WTC11 (cell line): ENCODE measurements around the gene GCDH. TPM values are rescaled to one million over a fixed set of nuclear protein-coding genes. Genes with fewer than 3 reads are reported as not detected.
A peak's percentile ranks its signal among the peaks of the same experiment; 100 is the strongest.

Experiments used
- ATAC-seq: fragments of 200-7000 bp; cut with Tn5 transposase; 2 replicates; pipeline ENCODE4 v1.10.0; 2021; ENCODE audit warnings: mild to moderate bottlenecking, moderate library complexity
- CTCF ChIA-PET: fragments of 300-600 bp; sonication (Branson Sonifier 250); formaldehyde crosslinking; loops from one replicate; lab custom pipeline; 2021; ENCODE audit warnings: antibody characterized with exemption; lab: Charles Lee
- POLR2A ChIA-PET: fragments of 350-600 bp; sonication (Branson Sonifier 250); formaldehyde crosslinking; loops from one replicate; lab custom pipeline; 2021; ENCODE audit warnings: antibody characterized with exemption; lab: Charles Lee
- DNase-seq: peaks from one replicate; pipeline ENCODE4 v3.0.0; 2021; ENCODE audit warnings: low spot score
- H3K27ac Mint-ChIP-seq: 2 replicates; pipeline ENCODE4 v1.8.0; 2021; ENCODE audit warnings: mixed read lengths
- H3K27me3 Mint-ChIP-seq: 2 replicates; pipeline ENCODE4 v1.8.0; 2021; ENCODE audit warnings: low read depth, mild to moderate bottlenecking, moderate library complexity, mixed read lengths
- H3K36me3 Mint-ChIP-seq: 2 replicates; pipeline ENCODE4 v1.8.0; 2021; ENCODE audit warnings: mixed read lengths
- H3K4me1 Mint-ChIP-seq: 2 replicates; pipeline ENCODE4 v1.8.0; 2022; ENCODE audit warnings: mixed read lengths
- H3K4me3 Mint-ChIP-seq: 2 replicates; pipeline ENCODE4 v1.8.0; 2021; ENCODE audit warnings: mild to moderate bottlenecking, moderate library complexity, mixed read lengths
- H3K9me3 Mint-ChIP-seq: 2 replicates; pipeline ENCODE4 v1.8.0; 2021; ENCODE audit warnings: mixed read lengths
- CREM ChIP-seq: sonication (generic); formaldehyde crosslinking; IDR thresholded peaks from 2 replicates; pipeline ENCODE4 v1.8.1; 2022; ENCODE audit warnings: mild to moderate bottlenecking, missing genetic modification reagents, moderate library complexity
- FOXP1 ChIP-seq: sonication (generic); formaldehyde crosslinking; IDR thresholded peaks from 2 replicates; pipeline ENCODE4 v1.8.0; 2022; ENCODE audit warnings: missing genetic modification reagents, mild to moderate bottlenecking, moderate library complexity, borderline replicate concordance
- JAZF1 ChIP-seq: fragments of 250-450 bp; sonication (Bioruptor Pico); IDR thresholded peaks from 2 replicates; pipeline ENCODE4 v1.9.0; 2021; ENCODE audit warnings: moderate library complexity, mild to moderate bottlenecking, inconsistent platforms
- JUN ChIP-seq: sonication (generic); formaldehyde crosslinking; IDR thresholded peaks from 2 replicates; pipeline ENCODE4 v1.8.0; 2023; ENCODE audit warnings: mild to moderate bottlenecking, missing genetic modification reagents
- MXD4 ChIP-seq: fragments of 250-450 bp; sonication (Bioruptor Pico); IDR thresholded peaks from 2 replicates; pipeline ENCODE4 v1.8.0; 2021; ENCODE audit warnings: mild to moderate bottlenecking, moderate library complexity, borderline replicate concordance
- MYBL2 ChIP-seq: sonication (generic); formaldehyde crosslinking; IDR thresholded peaks from 2 replicates; pipeline ENCODE4 v1.8.1; 2023; ENCODE audit warnings: mild to moderate bottlenecking, moderate library complexity, missing genetic modification reagents
- NFATC4 ChIP-seq: fragments of 250-450 bp; sonication (Bioruptor Pico); IDR thresholded peaks from 2 replicates; pipeline ENCODE4 v1.9.0; 2021; ENCODE audit warnings: mild to moderate bottlenecking
- PRDM15 ChIP-seq: sonication (generic); formaldehyde crosslinking; IDR thresholded peaks from 2 replicates; pipeline ENCODE4 v1.8.0; 2022; ENCODE audit warnings: missing genetic modification reagents
- PREB ChIP-seq: sonication (generic); formaldehyde crosslinking; IDR thresholded peaks from 2 replicates; pipeline ENCODE4 v1.8.1; 2022; ENCODE audit warnings: mild to moderate bottlenecking, missing genetic modification reagents, moderate library complexity, borderline replicate concordance
- SMAD4 ChIP-seq: sonication (generic); formaldehyde crosslinking; IDR thresholded peaks from 2 replicates; pipeline ENCODE4 v1.8.0; 2022; ENCODE audit warnings: mild to moderate bottlenecking, missing genetic modification reagents
- USF1 ChIP-seq: sonication (generic); formaldehyde crosslinking; IDR thresholded peaks from 2 replicates; pipeline ENCODE4 v1.8.0; 2022; ENCODE audit warnings: mild to moderate bottlenecking, missing genetic modification reagents
- ZBTB43 ChIP-seq: sonication (generic); formaldehyde crosslinking; IDR thresholded peaks from 2 replicates; pipeline ENCODE4 v1.8.1; 2023; ENCODE audit warnings: mild to moderate bottlenecking, missing genetic modification reagents
- ZNF121 ChIP-seq: sonication (generic); formaldehyde crosslinking; IDR thresholded peaks from 2 replicates; pipeline ENCODE4 v1.8.0; 2023; ENCODE audit warnings: missing genetic modification reagents
- ZNF263 ChIP-seq: sonication (generic); formaldehyde crosslinking; IDR thresholded peaks from 2 replicates; pipeline ENCODE4 v1.8.1; 2022; ENCODE audit warnings: low read depth, mild to moderate bottlenecking, moderate library complexity, missing genetic modification reagents
- ZNF416 ChIP-seq: fragments of 250-450 bp; sonication (Bioruptor Pico); IDR thresholded peaks from 2 replicates; pipeline ENCODE4 v1.9.0; 2021; ENCODE audit warnings: mild to moderate bottlenecking, inconsistent platforms
- ZNF423 ChIP-seq: fragments of 250-450 bp; sonication (Bioruptor Pico); IDR thresholded peaks from 2 replicates; pipeline ENCODE4 v2.1.2; 2022; ENCODE audit warnings: mild to moderate bottlenecking, moderate library complexity
- ZNF425 ChIP-seq: fragments of 250-450 bp; sonication (Bioruptor Pico); conservative IDR thresholded peaks from 2 replicates; pipeline ENCODE4 v1.9.0; 2021; ENCODE audit warnings: mild to moderate bottlenecking
- total RNA-seq: library from RNA; stranded (reverse); gene quantifications from 3 replicates; pipeline ENCODE4 v1.2.3, GENCODE V29; 2021

GCDH gene
- total RNA-seq, 1 experiment from 2014 or later: 69.0 TPM

- ATAC-seq: no peak
- H3K4me1 Mint-ChIP-seq: peaks cover 13% of the 10 kb centered on the region
- peaks cover 12% of the 10 kb centered on the region for H3K36me3 Mint-ChIP-seq
- DNase-seq: no peak
- TF ChIP-seq MXD4 (no peak), ZNF425 (no peak), USF1 (CRISPR knock-in tag) (no peak), FOXP1 (no peak), ZBTB43 (CRISPR knock-in tag) (no peak), NFATC4 (CRISPR knock-in tag) (no peak), JUN (CRISPR knock-in tag) (no peak), JAZF1 (CRISPR knock-in tag) (no peak), ZNF416 (no peak), SMAD4 (CRISPR knock-in tag) (no peak), CREM (CRISPR knock-in tag) (no peak), ZNF263 (no peak), ZNF423 (CRISPR knock-in tag) (no peak), MYBL2 (no peak), PREB (no peak)
- TF ChIP-seq, all 79 proteins: peak for 0
- ChIA-PET POLR2A (no interaction called here), CTCF (interaction anchor here (3.3 kb wide), 1 partner anchor 47 kb away, joined by 14 read pairs; no protein-coding TSS in a partner anchor)
- Mint-ChIP-seq H3K9me3 (peaks cover 9% of the 10 kb centered on the region), H3K27me3 (peaks cover 22% of the 10 kb centered on the region), H3K27ac (no peak overlapping the region), H3K4me3 (0 out of 2 replicates have a peak overlapping the region, but pooled peaks have one; percentile 31)
Observed at GRCh38 chr19:12918253-12918652, 27.3 kb downstream of the GCDH start.

- Mint-ChIP-seq H3K4me3 (no peak overlapping the region), H3K27ac (peak overlapping the region; percentile 46; the same call in 1 of the 2 replicates), H3K27me3 (peaks cover 22% of the 10 kb centered on the region), H3K4me1 (no peaks in the 10 kb centered on the region), H3K36me3 (peaks cover 36% of the 10 kb centered on the region), H3K9me3 (peaks cover 9% of the 10 kb centered on the region)
- CTCF ChIA-PET: interaction anchor here (0.7 to 1.4 kb wide), 3 partner anchors 36 to 70 kb away, joined by 3 to 6 read pairs (median 5); no protein-coding TSS in a partner anchor
- no peak for ATAC-seq
- DNase-seq: no peak
- POLR2A ChIA-PET: interaction anchor here (0.5 to 1.0 kb wide), 3 partner anchors 13 to 1947 kb away, joined by 3 to 7 read pairs (median 4); partner anchors contain the start of gene FARSA
- TF ChIP-seq ZNF121 (peak; percentile 68; the same call in 1 of the 2 replicates), PRDM15 (no peak)
Observed at GRCh38 chr19:12921047-12921446, 30.1 kb downstream of the GCDH start.
